RWPE1 (cell line): ENCODE data around the gene APLP2.

Experiments
- CTCF ChIA-PET: fragments of 350-600 bp; sonication (Branson Sonifier 250); formaldehyde crosslinking; extraction: SDS; loops from one replicate; lab custom pipeline; 2021; lab: Yijun Ruan, JAX
- POLR2A ChIA-PET: fragments of 400-600 bp; formaldehyde crosslinking; extraction: SDS; loops from one replicate; lab custom pipeline; 2020; ENCODE audit warnings: antibody characterized with exemption; ENCODE audit not compliant: low non-redundant PET; lab: Yijun Ruan, JAX
- DNase-seq: peaks from one replicate; pipeline ENCODE4 v3.0.0; 2012; ENCODE audit warnings: low spot score
- H3K27ac ChIP-seq: fragments of 450-650 bp; 2 replicates; pipeline ENCODE4 v1.5.1; 2017
- CTCF ChIP-seq: fragments of 450-650 bp; conservative IDR thresholded peaks from 2 replicates; pipeline ENCODE4 v1.5.1; 2017; ENCODE audit warnings: low read depth, mild to moderate bottlenecking

Gene APLP2

GRCh38 chr11:130050257-130050656, 19.4 kb upstream of the APLP2 start:
- ChIA-PET POLR2A (no interaction called here), CTCF (no interaction called here)
- DNase-seq: no peak
- TF ChIP-seq CTCF: no peak
- no peak overlapping the region for H3K27ac ChIP-seq

GRCh38 chr11:130051082-130051481, 18.6 kb upstream of the APLP2 start:
- no peak overlapping the region for H3K27ac ChIP-seq
- no peak for TF ChIP-seq CTCF
- ChIA-PET POLR2A (no interaction called here), CTCF (no interaction called here)
- no peak for DNase-seq

GRCh38 chr11:130052567-130052966, 17.1 kb upstream of the APLP2 start:
- no peak for TF ChIP-seq CTCF
- CTCF ChIA-PET: interaction anchor here (0.7 kb wide), 1 partner anchor 93 kb away, joined by 5 read pairs; no protein-coding TSS in a partner anchor
- POLR2A ChIA-PET: no interaction called here
- DNase-seq: no peak
- no peak overlapping the region for H3K27ac ChIP-seq

- no peak for TF ChIP-seq CTCF
- ChIA-PET POLR2A (no interaction called here), CTCF (interaction anchor here (0.6 to 0.7 kb wide), 2 partner anchors 57 to 132 kb away, joined by 3 to 4 read pairs; no protein-coding TSS in a partner anchor)
- no peak overlapping the region for H3K27ac ChIP-seq
- no peak for DNase-seq
Observed at GRCh38 chr11:130054966-130055365, 14.7 kb upstream of the APLP2 start.

- TF ChIP-seq CTCF: no peak
- DNase-seq: peak; percentile 29
- no peak overlapping the region for H3K27ac ChIP-seq
- ChIA-PET CTCF (interaction anchor here (0.7 to 1.2 kb wide), 2 partner anchors 67 to 133 kb away, joined by 3 to 4 read pairs; no protein-coding TSS in a partner anchor), POLR2A (interaction anchor here (0.7 to 1.0 kb wide), 2 partner anchors 14 to 53 kb away, joined by 3 read pairs; partner anchors contain the start of genes APLP2 and PRDM10)
Observed at GRCh38 chr11:130055617-130056016, 14.1 kb upstream of the APLP2 start.

GRCh38 chr11:130061017-130061416, 8.7 kb upstream of the APLP2 start:
- CTCF ChIA-PET: interaction anchor here (0.6 kb wide), 1 partner anchor 200 kb away, joined by 5 read pairs; no protein-coding TSS in a partner anchor
- POLR2A ChIA-PET: no interaction called here
- no peak for TF ChIP-seq CTCF
- no peak overlapping the region for H3K27ac ChIP-seq
- DNase-seq: no peak
